H4 (cell line): ENCODE results near the gene PADI6. TPM values are rescaled to one million over a fixed set of nuclear protein-coding genes. Genes with fewer than 3 reads are reported as not detected.
A peak's percentile ranks its signal among the peaks of the same experiment; 100 is the strongest.

Experiments used
- DNase-seq: peaks from one replicate; pipeline ENCODE4 v3.0.0-alpha.2; 2015; ENCODE audit warnings: low spot score
- total RNA-seq: library from RNA; depleted of rRNA; stranded (reverse); fragments of >200 nt; shearing (Covaris generic); gene quantifications from 2 replicates; pipeline ENCODE4 v1.2.3, GENCODE V29; 2014; rRNA removed

Gene PADI6
- total RNA-seq, 1 experiment from 2014 or later, result not detected

DNA sequence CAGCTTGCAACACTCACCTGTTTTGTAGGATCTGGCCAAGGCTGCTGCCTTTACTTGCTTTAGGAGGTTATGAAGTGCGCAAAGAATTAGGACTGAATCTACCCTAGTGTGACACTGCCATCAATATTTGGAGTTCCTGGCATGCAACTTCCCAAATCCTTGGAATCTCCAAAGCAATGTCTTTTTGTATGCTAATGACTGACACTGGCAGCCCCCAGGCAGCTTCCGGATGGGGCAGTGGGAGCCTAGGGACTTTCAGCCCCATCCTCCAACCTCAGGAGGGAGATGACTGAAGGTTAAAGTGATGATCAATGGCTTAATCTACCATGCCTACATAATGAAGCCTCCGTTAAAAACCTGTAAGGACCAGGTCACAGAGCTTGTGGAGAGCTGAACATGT is 62.0 kb downstream of the PADI6 start:
- DNase-seq, result no peak

DNA sequence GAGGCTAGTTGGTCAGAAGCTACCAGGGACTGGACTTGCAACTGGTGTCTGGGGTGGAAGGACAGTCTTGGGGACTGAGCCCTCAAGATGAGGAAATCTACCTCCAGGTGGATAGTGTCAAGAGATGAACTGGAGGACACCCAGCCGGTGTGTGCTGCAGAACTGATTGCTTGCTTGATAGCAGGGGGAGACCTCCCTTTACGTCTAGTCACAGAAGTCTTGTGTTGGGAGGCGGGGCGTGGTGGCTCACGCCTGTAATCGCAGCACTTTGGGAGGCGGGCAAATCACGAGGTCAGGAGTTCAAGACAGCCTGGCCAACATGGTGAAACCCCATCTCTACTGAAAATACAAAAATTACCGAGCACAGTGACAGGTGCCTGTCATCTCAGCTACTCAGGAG is 62.6 kb downstream of the PADI6 start:
- DNase-seq, result no peak

DNA sequence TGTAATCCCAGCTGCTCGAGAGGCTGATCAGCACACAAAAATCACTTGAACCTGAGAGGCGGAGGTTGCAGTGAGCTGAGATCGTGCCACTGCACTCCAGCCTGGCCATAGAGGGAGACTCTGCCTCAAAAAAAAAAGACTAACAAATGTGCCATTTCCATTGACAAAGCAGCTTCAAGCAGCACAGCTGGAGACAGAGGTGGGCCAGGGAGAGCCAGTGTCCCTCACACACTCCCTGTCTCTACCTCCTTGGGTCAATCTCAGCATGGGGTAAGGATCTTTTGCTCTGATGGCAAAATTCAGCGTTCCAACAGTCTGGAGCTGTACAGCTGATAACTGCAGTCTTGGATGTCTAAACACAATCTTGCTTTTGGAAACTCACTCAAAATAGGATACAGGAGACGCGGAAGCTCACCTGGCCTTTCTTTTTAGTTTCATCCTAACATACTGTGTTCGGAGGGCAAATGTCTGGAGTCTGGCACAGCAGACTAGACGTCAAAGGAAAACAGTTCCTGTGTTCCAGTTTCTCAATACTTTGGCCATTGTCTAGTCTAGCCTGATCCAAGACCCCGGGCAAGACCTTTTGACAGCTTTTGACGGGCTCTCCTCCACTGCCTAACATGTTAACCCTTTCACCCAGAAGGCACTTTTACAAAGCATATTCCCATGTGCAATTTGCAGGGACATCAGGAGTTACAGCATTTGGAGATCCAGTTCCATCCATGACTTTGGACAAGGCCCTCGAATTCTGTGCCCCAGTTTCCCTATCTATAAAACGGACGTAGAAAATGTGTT is 64.6 kb downstream of the PADI6 start:
- DNase-seq, result no peak

DNA sequence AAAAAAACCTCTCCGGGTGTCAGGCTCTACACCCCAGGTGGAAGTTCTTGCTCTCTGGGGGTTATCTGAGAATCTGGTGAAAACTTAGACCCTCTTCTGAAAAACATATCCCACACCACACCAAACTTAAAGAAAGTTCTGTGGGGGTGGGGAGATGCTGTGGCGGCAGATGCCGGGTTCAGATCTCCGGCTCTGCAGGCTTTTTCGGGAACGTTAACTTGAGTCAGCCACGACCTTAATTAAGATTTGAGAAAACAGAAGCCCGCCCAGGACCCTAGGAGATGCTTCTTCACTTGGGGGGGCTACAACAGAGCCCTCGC is 65.2 kb downstream of the PADI6 start:
- no peak for DNase-seq

DNA sequence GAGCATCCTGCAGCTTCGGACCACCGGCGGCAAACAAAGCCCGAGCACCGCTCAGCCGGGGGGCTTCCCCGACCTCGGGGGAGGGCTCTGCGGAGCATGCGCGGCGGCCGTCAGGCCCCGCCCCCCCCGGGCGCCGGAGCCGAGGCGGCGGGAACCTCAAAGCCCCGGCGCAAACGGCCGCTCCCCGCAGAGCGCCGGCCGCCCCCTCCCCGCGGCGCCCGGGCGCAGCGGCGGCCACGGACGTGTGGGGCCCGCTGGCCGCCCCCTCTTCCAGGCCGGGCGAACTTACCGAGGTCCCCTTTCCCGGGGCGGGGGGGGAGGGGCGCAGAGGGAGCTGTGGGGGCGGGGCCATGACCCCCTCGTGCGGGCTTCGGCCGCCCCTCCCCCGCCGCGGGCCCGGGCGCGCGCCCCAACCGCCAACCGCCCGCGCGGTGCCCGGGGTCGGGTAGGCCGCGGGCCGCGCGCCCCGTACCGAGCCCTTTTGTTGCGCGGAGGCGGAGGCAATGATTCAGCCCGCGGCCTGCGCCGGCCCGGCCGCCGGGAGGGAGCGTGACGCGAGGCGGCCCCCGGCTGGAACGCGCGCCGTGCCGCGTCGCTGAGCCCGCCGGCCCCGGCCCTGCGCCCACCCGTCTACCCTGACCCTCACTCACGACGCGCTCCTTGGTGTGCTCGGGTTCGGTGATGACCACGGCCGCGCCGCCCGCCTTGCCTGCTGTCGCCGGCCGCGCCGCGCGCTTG is 65.8 kb downstream of the PADI6 start:
- DNase-seq, result no peak

DNA sequence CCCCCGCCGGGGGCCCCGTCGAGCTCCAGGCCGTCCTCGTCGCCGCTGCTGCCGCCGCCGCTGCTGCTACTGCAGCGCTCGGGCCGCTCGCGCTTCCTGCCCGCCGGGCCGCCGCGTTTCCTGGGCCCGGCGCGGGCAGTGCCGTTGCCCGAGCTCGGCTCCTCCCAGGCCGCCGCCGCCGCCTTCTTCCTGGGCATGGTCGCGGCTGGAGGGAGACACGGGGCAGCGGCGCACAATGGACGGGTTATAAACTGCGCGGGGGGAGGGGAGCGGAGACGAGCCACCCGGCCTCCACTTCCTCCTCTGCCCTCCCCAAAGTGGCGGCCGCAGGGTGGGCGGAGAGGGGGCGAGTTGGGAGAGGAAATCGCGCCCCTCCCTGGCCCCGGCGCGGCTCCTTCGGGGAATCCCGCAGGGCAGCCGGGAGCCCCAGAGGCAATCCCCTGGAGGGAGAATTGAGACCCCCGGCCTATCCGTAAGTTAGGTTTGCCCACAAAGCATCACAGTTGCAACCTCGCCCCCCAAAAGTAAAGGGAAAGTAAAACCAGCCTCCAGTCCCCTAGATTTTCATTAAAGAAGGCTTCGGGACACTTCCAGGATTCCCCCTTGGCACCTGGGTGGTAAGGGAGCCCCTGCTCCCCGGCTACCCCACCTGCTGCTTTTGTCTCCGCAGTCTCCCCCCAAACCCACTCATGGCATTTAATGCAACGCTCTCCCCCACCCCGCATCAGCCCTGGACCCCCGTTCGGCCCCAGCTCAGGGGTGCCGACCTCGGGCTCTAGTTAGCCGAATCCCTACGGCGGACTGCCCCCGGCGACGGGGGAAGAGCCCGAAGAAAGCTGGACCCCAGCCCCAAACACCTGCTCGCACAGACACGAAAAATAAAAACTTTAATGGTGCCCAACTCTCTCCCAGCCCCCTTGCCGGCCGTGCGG is 66.6 kb downstream of the PADI6 start:
- peak; percentile 48 for DNase-seq

DNA sequence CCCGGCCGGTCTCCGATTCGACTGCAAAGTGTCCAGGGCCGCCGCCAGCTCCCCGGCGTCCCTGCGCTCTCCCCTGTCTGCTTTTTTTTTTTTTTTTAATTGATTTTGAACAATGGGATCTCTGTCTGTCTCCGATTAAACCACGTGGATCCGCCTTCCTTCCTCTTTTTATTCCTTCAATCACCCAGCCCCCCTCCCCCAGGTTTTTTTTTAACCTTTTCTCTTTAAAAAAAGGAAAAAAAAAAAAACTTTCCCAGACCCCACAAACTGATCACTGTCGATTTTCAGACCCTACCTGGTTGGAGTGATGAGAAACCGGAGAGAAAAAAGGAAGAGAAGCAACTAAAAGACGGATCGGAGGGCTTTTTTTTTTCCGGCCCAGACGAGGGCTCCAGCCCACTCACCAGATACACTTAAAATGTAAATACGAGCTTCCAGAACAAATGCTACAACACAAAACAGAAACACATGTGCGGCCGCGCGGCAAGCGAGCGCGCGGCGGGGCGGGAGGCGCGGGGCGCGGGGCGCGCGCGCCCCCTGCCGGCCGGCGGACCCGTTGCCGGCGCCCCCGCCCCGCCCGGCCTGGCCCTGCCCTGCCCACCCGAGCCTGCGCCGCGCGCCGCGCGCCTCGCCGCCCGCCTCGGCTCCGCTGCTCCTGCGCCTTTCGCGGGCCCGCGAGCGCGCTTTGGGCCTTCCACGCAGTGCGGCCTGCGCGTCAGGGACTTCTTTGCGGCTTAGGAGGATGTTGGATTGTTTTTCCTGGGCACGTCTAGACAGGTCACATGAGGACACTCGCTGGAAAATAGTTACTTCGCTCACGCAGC is 67.5 kb downstream of the PADI6 start, which contains the start of gene RCC2:
RCC2 (minus strand) TSS at position 428 of the 824 bp plus-strand sequence. CDS start 1,163 bp downstream, outside the sequence.
- peak; percentile 76 for DNase-seq

DNA sequence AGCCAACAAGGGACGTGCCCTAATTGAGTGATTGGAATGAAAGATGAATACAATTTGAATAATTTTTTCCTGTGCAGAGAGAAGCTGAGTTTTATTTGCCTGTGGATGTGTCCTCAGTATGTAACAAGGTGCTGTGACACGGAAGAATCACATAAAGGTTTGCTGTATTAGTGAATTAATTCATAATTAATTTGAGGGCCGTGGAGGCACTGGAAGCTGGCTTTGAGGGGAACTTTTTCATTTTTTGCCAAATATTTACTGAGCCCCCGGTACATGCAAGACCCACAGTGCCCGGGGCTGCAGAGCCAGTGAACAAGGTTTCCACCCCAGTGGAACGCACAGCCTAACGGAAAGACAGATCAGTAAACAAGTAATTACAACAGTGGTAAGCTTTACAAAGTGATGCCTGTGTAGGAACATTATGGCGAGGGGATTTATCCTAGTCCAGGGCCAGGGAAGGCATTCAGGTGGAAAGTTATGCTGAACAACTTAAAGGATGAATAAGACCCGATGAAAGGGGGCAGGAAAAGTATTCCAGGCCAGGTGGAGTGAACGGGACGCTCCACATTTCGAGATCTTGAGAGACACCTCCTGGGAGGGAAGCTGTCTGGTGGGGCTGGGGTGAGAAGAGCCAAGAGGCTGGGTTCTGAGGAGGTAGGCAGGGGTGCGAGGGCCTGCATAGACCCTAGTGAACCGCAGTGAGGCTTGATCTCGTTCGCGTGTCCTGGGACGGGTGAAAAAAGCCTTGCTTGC is 68.3 kb downstream of the PADI6 start:
- no peak for DNase-seq

DNA sequence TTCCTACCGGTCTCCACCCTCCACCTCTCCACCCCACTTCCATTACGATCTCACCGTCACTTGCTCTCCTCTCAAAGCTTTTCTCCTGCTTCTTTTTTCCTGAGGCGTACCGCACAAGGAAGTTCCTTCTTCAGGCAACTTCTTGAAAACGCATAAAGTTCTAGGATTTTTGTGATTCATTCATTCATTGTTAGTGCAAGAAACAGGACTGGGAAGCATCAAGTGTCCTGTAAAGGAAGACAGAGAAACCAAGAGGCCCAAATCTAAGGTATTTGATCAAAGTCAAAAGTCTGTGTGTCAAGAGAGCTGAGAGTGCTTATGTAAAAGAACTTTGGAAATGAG is 68.8 kb downstream of the PADI6 start:
- no peak for DNase-seq

DNA sequence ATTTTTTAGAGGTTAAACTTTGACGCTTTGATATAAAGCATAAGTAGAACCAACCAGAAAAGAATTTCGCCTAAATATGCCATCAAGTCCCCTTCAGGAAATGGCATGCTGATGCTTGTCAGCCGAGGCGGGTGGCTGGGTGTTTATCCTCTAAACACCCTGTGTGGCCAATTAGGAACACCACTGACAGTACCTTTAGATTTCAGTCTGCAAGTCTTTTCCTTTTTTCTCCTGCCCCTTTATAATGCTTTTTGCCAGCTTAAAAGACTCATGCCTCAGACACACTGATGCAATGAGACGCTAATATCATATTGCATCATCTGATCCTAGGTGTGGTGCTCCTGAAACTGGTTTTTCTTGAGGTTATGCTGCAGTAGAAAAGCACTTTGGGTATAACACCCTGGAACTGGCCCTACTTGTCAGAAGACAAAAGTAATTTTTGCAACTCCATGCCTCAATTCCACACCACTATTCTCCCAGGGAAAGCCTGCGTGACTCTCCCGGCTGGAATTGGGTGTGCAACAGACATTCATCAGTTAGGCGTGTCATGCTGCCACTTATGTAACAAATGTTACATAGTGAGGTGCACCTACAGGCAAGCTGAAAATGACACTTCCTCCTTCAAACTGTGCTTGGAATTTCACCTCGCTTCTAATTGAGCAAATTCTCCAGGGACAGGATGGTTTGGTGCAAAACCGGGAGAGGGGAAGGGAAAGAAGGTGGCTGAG is 69.4 kb downstream of the PADI6 start:
- DNase-seq, result peak; percentile 64

DNA sequence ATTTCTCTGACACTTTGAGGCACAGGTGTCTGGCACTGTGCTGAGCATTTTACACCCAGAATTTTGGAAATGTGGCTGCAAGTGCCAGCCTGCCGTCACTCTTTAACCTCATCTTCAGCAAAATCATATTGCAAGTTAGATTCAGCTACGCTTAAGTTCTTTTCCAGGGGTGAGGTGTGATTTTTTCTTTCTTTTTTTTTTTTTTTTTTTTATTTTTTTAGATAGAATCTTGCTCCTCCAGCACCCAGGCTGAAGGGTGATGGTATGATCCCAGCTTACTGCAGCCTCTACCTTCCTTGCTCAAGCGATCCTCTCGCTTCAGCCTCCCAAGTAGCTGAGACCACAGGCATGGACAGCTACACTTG is 70.0 kb downstream of the PADI6 start:
- no peak for DNase-seq

DNA sequence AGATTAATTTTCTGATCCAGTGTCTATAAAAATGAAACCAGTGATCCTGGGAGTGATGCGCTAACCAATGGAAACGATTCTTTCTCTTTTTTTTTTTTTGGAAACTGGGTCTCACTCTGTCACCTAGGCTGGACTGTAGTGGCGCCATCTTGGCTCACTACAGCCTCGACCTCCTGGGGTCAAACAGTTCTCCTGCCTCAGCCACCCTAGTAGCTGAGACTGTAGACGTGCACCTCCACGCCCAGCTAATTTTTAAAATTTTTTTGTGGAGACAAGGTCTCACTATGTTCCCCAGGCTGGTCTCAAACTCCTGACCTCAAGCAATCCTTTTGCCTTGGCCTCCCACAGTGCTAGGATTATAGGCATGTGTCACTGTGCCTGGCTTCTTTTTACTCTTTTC is 70.8 kb downstream of the PADI6 start:
- DNase-seq, result no peak

DNA sequence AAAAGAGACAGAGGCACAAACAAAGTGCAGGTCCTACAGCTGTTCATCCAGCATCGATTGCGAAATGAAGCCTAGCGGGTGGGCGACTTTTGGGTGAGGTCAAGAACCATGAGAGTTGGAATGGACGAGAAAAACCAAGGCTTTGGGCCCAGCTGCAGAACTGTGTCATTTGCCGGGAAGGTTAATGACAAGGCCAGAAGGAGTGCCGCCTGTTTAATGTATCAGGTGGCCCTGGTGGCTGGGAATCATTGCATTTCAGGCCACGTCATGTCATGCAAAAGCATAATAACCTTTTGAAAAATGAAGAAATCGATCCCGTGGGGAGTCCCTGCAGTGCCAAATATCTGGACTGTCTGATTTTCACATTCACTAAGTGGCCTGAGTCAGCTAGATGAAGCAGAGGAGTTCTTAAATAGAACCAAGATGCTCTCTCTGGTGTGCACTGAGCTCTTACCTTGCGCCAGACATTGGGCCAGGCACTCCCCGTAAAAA is 75.6 kb downstream of the PADI6 start:
- DNase-seq, result no peak

Other genes starting within 250 kb of the PADI6 start
- 0.02 and 1.0 TPM in 2 replicates for gene PADI1, start 167.1 kb upstream of the PADI6 start, total RNA-seq
- gene PADI3, start 123.1 kb upstream of the PADI6 start, total RNA-seq, result 5.7 and 6.0 TPM in 2 replicates
- 0.27 TPM in 2 replicates for gene PADI4, start 64.0 kb upstream of the PADI6 start, total RNA-seq
- 55.6 and 60.0 TPM in 2 replicates for gene RCC2, start 67.5 kb downstream of the PADI6 start, total RNA-seq
- gene ARHGEF10L, start 167.5 kb downstream of the PADI6 start, total RNA-seq, result 2.6 and 4.1 TPM in 2 replicates